Measurements from ENCODE around the gene LMLN. TPM values are rescaled to one million over a fixed set of nuclear protein-coding genes. Genes with fewer than 3 reads are reported as not detected.

The LMLN gene, protein sequence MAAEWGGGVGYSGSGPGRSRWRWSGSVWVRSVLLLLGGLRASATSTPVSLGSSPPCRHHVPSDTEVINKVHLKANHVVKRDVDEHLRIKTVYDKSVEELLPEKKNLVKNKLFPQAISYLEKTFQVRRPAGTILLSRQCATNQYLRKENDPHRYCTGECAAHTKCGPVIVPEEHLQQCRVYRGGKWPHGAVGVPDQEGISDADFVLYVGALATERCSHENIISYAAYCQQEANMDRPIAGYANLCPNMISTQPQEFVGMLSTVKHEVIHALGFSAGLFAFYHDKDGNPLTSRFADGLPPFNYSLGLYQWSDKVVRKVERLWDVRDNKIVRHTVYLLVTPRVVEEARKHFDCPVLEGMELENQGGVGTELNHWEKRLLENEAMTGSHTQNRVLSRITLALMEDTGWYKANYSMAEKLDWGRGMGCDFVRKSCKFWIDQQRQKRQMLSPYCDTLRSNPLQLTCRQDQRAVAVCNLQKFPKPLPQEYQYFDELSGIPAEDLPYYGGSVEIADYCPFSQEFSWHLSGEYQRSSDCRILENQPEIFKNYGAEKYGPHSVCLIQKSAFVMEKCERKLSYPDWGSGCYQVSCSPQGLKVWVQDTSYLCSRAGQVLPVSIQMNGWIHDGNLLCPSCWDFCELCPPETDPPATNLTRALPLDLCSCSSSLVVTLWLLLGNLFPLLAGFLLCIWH
- total RNA-seq (5.9 and 7.1 TPM in 2 replicates), polyA plus RNA-seq (5.0 and 6.6 TPM in 2 replicates), polyA minus RNA-seq (ENCODE audit: low replicate concordance) (3.3 and 19.6 TPM in 2 replicates)
- polyA plus RNA-seq (2012): 2.8 and 3.4 TPM in 2 replicates

DNA sequence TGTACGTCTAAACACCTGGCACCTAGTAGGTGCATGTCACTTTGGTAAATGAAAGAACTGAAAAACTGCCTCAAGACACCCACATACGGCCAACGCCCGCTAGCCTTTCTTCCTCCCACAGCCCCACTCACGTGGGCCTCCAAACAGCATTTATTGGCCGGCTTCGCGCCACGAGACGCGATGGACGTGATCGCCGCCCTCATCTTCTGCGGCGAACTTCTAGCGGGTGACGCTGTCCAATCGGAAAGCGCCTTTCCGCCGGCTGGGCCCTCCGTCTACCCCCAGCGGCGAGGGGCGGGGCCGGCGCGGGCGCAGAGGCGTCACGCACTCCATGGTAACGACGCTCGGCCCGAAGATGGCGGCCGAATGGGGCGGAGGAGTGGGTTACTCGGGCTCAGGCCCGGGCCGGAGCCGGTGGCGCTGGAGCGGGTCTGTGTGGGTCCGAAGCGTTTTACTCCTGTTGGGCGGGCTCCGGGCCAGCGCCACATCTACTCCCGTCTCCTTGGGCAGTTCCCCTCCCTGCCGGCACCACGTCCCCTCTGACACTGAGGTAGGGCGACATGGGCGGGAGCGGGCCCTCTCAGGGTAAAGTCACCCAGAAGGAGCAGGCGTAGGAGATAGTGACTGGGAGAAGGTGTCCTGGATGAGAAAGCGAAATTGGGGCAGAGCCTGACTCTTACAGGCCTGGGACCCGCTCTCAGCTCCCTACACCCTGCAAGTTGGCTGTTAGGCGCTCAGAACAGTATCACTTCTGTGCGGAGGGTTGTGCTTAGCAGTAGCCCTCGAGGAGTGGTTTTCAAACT is at the start of gene LMLN:
TSS of gene LMLN (plus strand) at position 327 of the 803 bp plus-strand sequence. CDS start at position 356, 29 bp downstream.
- Histone ChIP-seq H3K79me2 (ENCODE audit: control insufficient read depth, insufficient read depth, low read length) (no peaks in the 10 kb centered on the region), H3K4me1 (ENCODE audit: control insufficient read depth, extremely low read depth, insufficient read depth, low read length) (peaks cover 3% of the 10 kb centered on the region), H3K4me2 (ENCODE audit: extremely low read depth, insufficient read depth, low read length) (peak within 1 kb of the TSS; percentile 84), H3K9ac (ENCODE audit: insufficient read depth, low read length) (peak within 1 kb of the TSS; percentile 69), H3K36me3 (ENCODE audit: control insufficient read depth, insufficient read depth, low read length) (peaks cover 2% of the 10 kb centered on the region), H3K4me3 (replicated peaks in 1 of 4; ENCODE audit: control extremely low read depth in 1 of 4, insufficient read depth in 1 of 4, low read depth in 3 of 4, low read length in 4 of 4) (peak within 1 kb of the TSS; percentile 60 to 88 (median 71)), H4K20me1 (ENCODE audit: control insufficient read depth, extremely low read depth, insufficient read depth, low read length) (no peaks in the 10 kb centered on the region), H3K9me3 (ENCODE audit: control insufficient read depth, insufficient read depth, low read depth, low read length) (no peaks in the 10 kb centered on the region), H3K27me3 (ENCODE audit: control insufficient read depth, insufficient read depth, low read length) (no peaks in the 10 kb centered on the region), H2AFZ (ENCODE audit: low read length) (peak within 1 kb of the TSS; percentile 80), H3K27ac (ENCODE audit: insufficient read depth, low read length) (peak within 1 kb of the TSS; percentile 85)
- DNase-seq (ENCODE audit: low read depth in 2 of 2): peak; percentile 96
- TF ChIP-seq, protein P1, sequence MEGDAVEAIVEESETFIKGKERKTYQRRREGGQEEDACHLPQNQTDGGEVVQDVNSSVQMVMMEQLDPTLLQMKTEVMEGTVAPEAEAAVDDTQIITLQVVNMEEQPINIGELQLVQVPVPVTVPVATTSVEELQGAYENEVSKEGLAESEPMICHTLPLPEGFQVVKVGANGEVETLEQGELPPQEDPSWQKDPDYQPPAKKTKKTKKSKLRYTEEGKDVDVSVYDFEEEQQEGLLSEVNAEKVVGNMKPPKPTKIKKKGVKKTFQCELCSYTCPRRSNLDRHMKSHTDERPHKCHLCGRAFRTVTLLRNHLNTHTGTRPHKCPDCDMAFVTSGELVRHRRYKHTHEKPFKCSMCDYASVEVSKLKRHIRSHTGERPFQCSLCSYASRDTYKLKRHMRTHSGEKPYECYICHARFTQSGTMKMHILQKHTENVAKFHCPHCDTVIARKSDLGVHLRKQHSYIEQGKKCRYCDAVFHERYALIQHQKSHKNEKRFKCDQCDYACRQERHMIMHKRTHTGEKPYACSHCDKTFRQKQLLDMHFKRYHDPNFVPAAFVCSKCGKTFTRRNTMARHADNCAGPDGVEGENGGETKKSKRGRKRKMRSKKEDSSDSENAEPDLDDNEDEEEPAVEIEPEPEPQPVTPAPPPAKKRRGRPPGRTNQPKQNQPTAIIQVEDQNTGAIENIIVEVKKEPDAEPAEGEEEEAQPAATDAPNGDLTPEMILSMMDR (conservative IDR thresholded peaks at IDR 0.05 in 1 of 2, IDR thresholded peaks at IDR 0.05 in 1 of 2; ENCODE audit: low read depth in 1 of 2, low read length in 2 of 2): no peak
- TF ChIP-seq EZH2 (IDR thresholded peaks at IDR 0.05; ENCODE audit: low read length, missing control alignments): no peak

DNA sequence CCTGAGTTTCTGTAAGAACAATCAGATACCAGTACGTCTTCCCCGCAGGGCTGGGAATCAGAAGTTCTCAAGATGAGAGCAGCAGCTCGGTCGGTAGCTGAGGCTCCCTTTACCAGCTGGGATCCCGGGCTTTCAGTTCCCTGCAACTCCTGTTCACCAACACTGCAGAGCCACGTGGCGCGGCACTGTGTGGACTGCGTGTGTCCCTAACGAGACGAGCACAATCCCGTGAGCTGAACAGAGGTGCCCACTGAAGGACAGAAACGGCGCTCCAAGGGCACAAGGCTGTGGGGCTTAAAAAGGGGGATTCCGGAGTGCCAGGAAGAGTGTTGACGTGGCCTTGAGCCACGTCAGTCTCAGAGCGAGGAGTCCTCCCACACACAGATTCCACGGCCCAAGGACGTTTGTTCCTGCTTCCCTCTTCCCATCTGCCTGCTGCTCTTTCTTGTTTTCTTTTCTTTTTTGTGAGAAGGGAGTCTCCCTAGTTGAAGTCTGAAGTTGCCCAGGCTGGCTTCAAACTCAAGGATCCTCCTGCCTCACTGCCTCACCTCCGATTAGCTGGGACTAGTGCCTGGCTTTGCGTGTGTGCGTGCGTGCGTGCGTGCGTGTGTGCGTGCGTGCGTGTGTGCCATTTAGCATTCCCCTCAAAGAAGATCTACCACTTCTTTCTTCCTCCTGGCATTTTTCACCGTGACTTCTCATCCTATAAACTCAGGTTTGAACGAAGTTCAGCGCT is 47.1 kb upstream of the LMLN start:
- Histone ChIP-seq H3K4me3 (replicated peaks in 1 of 4; ENCODE audit: control extremely low read depth in 1 of 4, insufficient read depth in 1 of 4, low read depth in 3 of 4, low read length in 4 of 4) (no peak overlapping the region), H3K4me2 (ENCODE audit: extremely low read depth, insufficient read depth, low read length) (no peak overlapping the region), H3K9me3 (ENCODE audit: control insufficient read depth, insufficient read depth, low read depth, low read length) (no peaks in the 10 kb centered on the region), H3K27ac (ENCODE audit: insufficient read depth, low read length) (no peak overlapping the region), H3K27me3 (ENCODE audit: control insufficient read depth, insufficient read depth, low read length) (no peaks in the 10 kb centered on the region), H3K36me3 (ENCODE audit: control insufficient read depth, insufficient read depth, low read length) (no peaks in the 10 kb centered on the region), H4K20me1 (ENCODE audit: control insufficient read depth, extremely low read depth, insufficient read depth, low read length) (no peaks in the 10 kb centered on the region), H3K4me1 (ENCODE audit: control insufficient read depth, extremely low read depth, insufficient read depth, low read length) (no peaks in the 10 kb centered on the region), H2AFZ (ENCODE audit: low read length) (no peak overlapping the region), H3K79me2 (ENCODE audit: control insufficient read depth, insufficient read depth, low read length) (no peaks in the 10 kb centered on the region), H3K9ac (ENCODE audit: insufficient read depth, low read length) (no peak overlapping the region)
- DNase-seq (ENCODE audit: low read depth in 2 of 2): peak in 1 of 2 donors; percentile 36
- TF ChIP-seq, protein P1 (conservative IDR thresholded peaks at IDR 0.05 in 1 of 2, IDR thresholded peaks at IDR 0.05 in 1 of 2; ENCODE audit: low read depth in 1 of 2, low read length in 2 of 2): no peak
- no peak for TF ChIP-seq EZH2 (IDR thresholded peaks at IDR 0.05; ENCODE audit: low read length, missing control alignments)

Data from fibroblast of lung (primary cell).